WTC11 (cell line): ENCODE results near the gene NHSL1. TPM values are rescaled to one million over a fixed set of nuclear protein-coding genes. Genes with fewer than 3 reads are reported as not detected.
A peak's percentile ranks its signal among the peaks of the same experiment; 100 is the strongest.

Source experiments
- ATAC-seq: fragments of 200-7000 bp; cut with Tn5 transposase; 2 replicates; pipeline ENCODE4 v1.10.0; 2021; ENCODE audit warnings: mild to moderate bottlenecking, moderate library complexity
- CTCF ChIA-PET: fragments of 300-600 bp; sonication (Branson Sonifier 250); formaldehyde crosslinking; loops from one replicate; lab custom pipeline; 2021; ENCODE audit warnings: antibody characterized with exemption; lab: Charles Lee
- POLR2A ChIA-PET: fragments of 350-600 bp; sonication (Branson Sonifier 250); formaldehyde crosslinking; loops from one replicate; lab custom pipeline; 2021; ENCODE audit warnings: antibody characterized with exemption; lab: Charles Lee
- DNase-seq: peaks from one replicate; pipeline ENCODE4 v3.0.0; 2021; ENCODE audit warnings: low spot score
- H3K27ac Mint-ChIP-seq: 2 replicates; pipeline ENCODE4 v1.8.0; 2021; ENCODE audit warnings: mixed read lengths
- H3K27me3 Mint-ChIP-seq: 2 replicates; pipeline ENCODE4 v1.8.0; 2021; ENCODE audit warnings: low read depth, mild to moderate bottlenecking, moderate library complexity, mixed read lengths
- H3K36me3 Mint-ChIP-seq: 2 replicates; pipeline ENCODE4 v1.8.0; 2021; ENCODE audit warnings: mixed read lengths
- H3K4me1 Mint-ChIP-seq: 2 replicates; pipeline ENCODE4 v1.8.0; 2022; ENCODE audit warnings: mixed read lengths
- H3K4me3 Mint-ChIP-seq: 2 replicates; pipeline ENCODE4 v1.8.0; 2021; ENCODE audit warnings: mild to moderate bottlenecking, moderate library complexity, mixed read lengths
- H3K9me3 Mint-ChIP-seq: 2 replicates; pipeline ENCODE4 v1.8.0; 2021; ENCODE audit warnings: mixed read lengths
- CDX4 ChIP-seq: fragments of 250-450 bp; sonication (Bioruptor Pico); IDR thresholded peaks from 2 replicates; pipeline ENCODE4 v1.9.0; 2021; ENCODE audit warnings: moderate library complexity, mild to moderate bottlenecking, inconsistent platforms, borderline replicate concordance
- E2F4 ChIP-seq: sonication (generic); formaldehyde crosslinking; IDR thresholded peaks from 2 replicates; pipeline ENCODE4 v1.8.1; 2022; ENCODE audit warnings: low read depth, mild to moderate bottlenecking, moderate library complexity, missing genetic modification reagents, borderline replicate concordance
- ESRRA ChIP-seq: sonication (generic); formaldehyde crosslinking; IDR thresholded peaks from 2 replicates; pipeline ENCODE4 v1.8.1; 2022; ENCODE audit warnings: mild to moderate bottlenecking, missing genetic modification reagents, borderline replicate concordance
- FOXK1 ChIP-seq: sonication (generic); formaldehyde crosslinking; IDR thresholded peaks from 2 replicates; pipeline ENCODE4 v1.8.0; 2022; ENCODE audit warnings: mild to moderate bottlenecking, moderate library complexity, missing genetic modification reagents
- GABPB1 ChIP-seq: sonication (generic); formaldehyde crosslinking; IDR thresholded peaks from 2 replicates; pipeline ENCODE4 v1.8.1; 2023; ENCODE audit warnings: mild to moderate bottlenecking, missing genetic modification reagents
- NFATC4 ChIP-seq: fragments of 250-450 bp; sonication (Bioruptor Pico); IDR thresholded peaks from 2 replicates; pipeline ENCODE4 v1.9.0; 2021; ENCODE audit warnings: mild to moderate bottlenecking
- NFE2L1 ChIP-seq: sonication (generic); formaldehyde crosslinking; IDR thresholded peaks from 2 replicates; pipeline ENCODE4 v1.8.1; 2023; ENCODE audit warnings: missing genetic modification reagents
- NR2C2 ChIP-seq: sonication (generic); formaldehyde crosslinking; IDR thresholded peaks from 2 replicates; pipeline ENCODE4 v1.8.0; 2022; ENCODE audit warnings: mild to moderate bottlenecking, missing genetic modification reagents
- PRRX2 ChIP-seq: fragments of 250-450 bp; sonication (Bioruptor Pico); IDR thresholded peaks from 2 replicates; pipeline ENCODE4 v1.8.0; 2021; ENCODE audit warnings: mild to moderate bottlenecking
- RELA ChIP-seq: sonication (generic); formaldehyde crosslinking; IDR thresholded peaks from 2 replicates; pipeline ENCODE4 v1.8.1; 2022; ENCODE audit warnings: missing genetic modification reagents, mild to moderate bottlenecking, borderline replicate concordance
- TEAD1 ChIP-seq: sonication (generic); formaldehyde crosslinking; IDR thresholded peaks from 2 replicates; pipeline ENCODE4 v1.8.0; 2022; ENCODE audit warnings: mild to moderate bottlenecking, missing genetic modification reagents
- ZMAT4 ChIP-seq: fragments of 250-450 bp; sonication (Bioruptor Pico); IDR thresholded peaks from 2 replicates; pipeline ENCODE4 v1.9.0; 2021; ENCODE audit warnings: mild to moderate bottlenecking
- ZNF232 ChIP-seq: sonication (generic); formaldehyde crosslinking; IDR thresholded peaks from 2 replicates; pipeline ENCODE4 v1.8.0; 2022; ENCODE audit warnings: mild to moderate bottlenecking, missing genetic modification reagents
- ZNF263 ChIP-seq: sonication (generic); formaldehyde crosslinking; IDR thresholded peaks from 2 replicates; pipeline ENCODE4 v1.8.1; 2022; ENCODE audit warnings: low read depth, mild to moderate bottlenecking, moderate library complexity, missing genetic modification reagents
- ZNF317 ChIP-seq: sonication (generic); formaldehyde crosslinking; IDR thresholded peaks from 2 replicates; pipeline ENCODE4 v1.8.1; 2023; ENCODE audit warnings: low read depth, mild to moderate bottlenecking, moderate library complexity, missing genetic modification reagents, borderline replicate concordance
- ZNF396 ChIP-seq: fragments of 250-450 bp; sonication (Bioruptor Pico); IDR thresholded peaks from 2 replicates; pipeline ENCODE4 v1.8.0; 2021; ENCODE audit warnings: mild to moderate bottlenecking, moderate library complexity, borderline replicate concordance
- total RNA-seq: library from RNA; stranded (reverse); gene quantifications from 3 replicates; pipeline ENCODE4 v1.2.3, GENCODE V29; 2021
- TF ChIP-seq, protein P1 (sequence below): sonication (generic); formaldehyde crosslinking; IDR thresholded peaks from 2 replicates; pipeline ENCODE4 v1.8.1; 2022; ENCODE audit warnings: mild to moderate bottlenecking, missing genetic modification reagents, moderate library complexity, borderline replicate concordance
- TF ChIP-seq, protein P2 (sequence below): sonication (generic); formaldehyde crosslinking; IDR thresholded peaks from 2 replicates; pipeline ENCODE4 v1.8.1; 2022; ENCODE audit warnings: missing genetic modification reagents, borderline replicate concordance
- TF ChIP-seq, protein P3 (sequence below): sonication (generic); formaldehyde crosslinking; IDR thresholded peaks from 2 replicates; pipeline ENCODE4 v1.8.1; 2023; ENCODE audit warnings: mild to moderate bottlenecking, missing genetic modification reagents, moderate library complexity

NHSL1 gene
- total RNA-seq, 1 experiment from 2014 or later = 31.1 TPM

GRCh38 chr6:138504764-138505689, 5.7 kb upstream of the NHSL1 start:
- TF ChIP-seq ZNF396 (CRISPR knock-in tag) = no peak
- no peak for TF ChIP-seq FOXK1 (CRISPR knock-in tag)
- no peak for TF ChIP-seq RELA (CRISPR knock-in tag)
- TF ChIP-seq ZNF263 = no peak
- no peak for TF ChIP-seq NFATC4 (CRISPR knock-in tag)
- TF ChIP-seq, protein P1, sequence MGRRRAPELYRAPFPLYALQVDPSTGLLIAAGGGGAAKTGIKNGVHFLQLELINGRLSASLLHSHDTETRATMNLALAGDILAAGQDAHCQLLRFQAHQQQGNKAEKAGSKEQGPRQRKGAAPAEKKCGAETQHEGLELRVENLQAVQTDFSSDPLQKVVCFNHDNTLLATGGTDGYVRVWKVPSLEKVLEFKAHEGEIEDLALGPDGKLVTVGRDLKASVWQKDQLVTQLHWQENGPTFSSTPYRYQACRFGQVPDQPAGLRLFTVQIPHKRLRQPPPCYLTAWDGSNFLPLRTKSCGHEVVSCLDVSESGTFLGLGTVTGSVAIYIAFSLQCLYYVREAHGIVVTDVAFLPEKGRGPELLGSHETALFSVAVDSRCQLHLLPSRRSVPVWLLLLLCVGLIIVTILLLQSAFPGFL = no peak
- TF ChIP-seq CDX4 = no peak
- TF ChIP-seq, protein P2, sequence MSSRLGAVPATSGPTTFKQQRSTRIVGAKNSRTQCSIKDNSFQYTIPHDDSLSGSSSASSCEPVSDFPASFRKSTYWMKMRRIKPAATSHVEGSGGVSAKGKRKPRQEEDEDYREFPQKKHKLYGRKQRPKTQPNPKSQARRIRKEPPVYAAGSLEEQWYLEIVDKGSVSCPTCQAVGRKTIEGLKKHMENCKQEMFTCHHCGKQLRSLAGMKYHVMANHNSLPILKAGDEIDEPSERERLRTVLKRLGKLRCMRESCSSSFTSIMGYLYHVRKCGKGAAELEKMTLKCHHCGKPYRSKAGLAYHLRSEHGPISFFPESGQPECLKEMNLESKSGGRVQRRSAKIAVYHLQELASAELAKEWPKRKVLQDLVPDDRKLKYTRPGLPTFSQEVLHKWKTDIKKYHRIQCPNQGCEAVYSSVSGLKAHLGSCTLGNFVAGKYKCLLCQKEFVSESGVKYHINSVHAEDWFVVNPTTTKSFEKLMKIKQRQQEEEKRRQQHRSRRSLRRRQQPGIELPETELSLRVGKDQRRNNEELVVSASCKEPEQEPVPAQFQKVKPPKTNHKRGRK = no peak
- TF ChIP-seq TEAD1 (CRISPR knock-in tag) = no peak
- TF ChIP-seq ZNF232 (CRISPR knock-in tag) = no peak
- TF ChIP-seq ESRRA (CRISPR knock-in tag) = no peak
- no peak for TF ChIP-seq PRRX2 (CRISPR knock-in tag)
- TF ChIP-seq NR2C2 (CRISPR knock-in tag) = no peak
- TF ChIP-seq NFE2L1 = no peak
- no peak for TF ChIP-seq ZNF317 (CRISPR knock-in tag)
- no peak for TF ChIP-seq ZMAT4 (CRISPR knock-in tag)
- no peak for TF ChIP-seq E2F4
- Mint-ChIP-seq H3K36me3 (no peaks in the 10 kb centered on the region), H3K4me3 (no peak overlapping the region), H3K9me3 (no peaks in the 10 kb centered on the region), H3K4me1 (peaks cover 58% of the 10 kb centered on the region), H3K27ac (peak overlapping the region; percentile 12; the same call in 1 of the 2 replicates), H3K27me3 (no peaks in the 10 kb centered on the region)
- ChIA-PET CTCF (interaction anchor here (0.6 to 1.2 kb wide), 4 partner anchors 10 to 523 kb away, joined by 3 to 11 read pairs (median 4); no protein-coding TSS in a partner anchor), POLR2A (no interaction called here)
- DNase-seq (no peak), ATAC-seq (no peak)

GRCh38 chr6:138503881-138504680, 4.8 kb upstream of the NHSL1 start:
- peak overlapping the region; percentile 12; the same call in 1 of the 2 replicates for H3K27ac Mint-ChIP-seq
- ChIA-PET CTCF (interaction anchor here (0.6 to 1.9 kb wide), 3 partner anchors 14 to 228 kb away, joined by 3 to 5 read pairs (median 4); no protein-coding TSS in a partner anchor), POLR2A (no interaction called here)
- no peaks in the 10 kb centered on the region for H3K27me3 Mint-ChIP-seq
- no peaks in the 10 kb centered on the region for H3K9me3 Mint-ChIP-seq
- no peaks in the 10 kb centered on the region for H3K36me3 Mint-ChIP-seq
- DNase-seq (no peak), ATAC-seq (no peak)
- TF ChIP-seq GABPB1 = peak; percentile 94
- TF ChIP-seq, protein P3, sequence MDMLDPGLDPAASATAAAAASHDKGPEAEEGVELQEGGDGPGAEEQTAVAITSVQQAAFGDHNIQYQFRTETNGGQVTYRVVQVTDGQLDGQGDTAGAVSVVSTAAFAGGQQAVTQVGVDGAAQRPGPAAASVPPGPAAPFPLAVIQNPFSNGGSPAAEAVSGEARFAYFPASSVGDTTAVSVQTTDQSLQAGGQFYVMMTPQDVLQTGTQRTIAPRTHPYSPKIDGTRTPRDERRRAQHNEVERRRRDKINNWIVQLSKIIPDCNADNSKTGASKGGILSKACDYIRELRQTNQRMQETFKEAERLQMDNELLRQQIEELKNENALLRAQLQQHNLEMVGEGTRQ (CRISPR knock-in tag) = no peak
- peaks cover 59% of the 10 kb centered on the region for H3K4me1 Mint-ChIP-seq
- no peak overlapping the region for H3K4me3 Mint-ChIP-seq
